Prostate gland (tissue), 2 donors: ENCODE results near the gene NAALADL2.

Experiments
- POLR2A ChIP-seq: fragments of 450-650 bp; IDR thresholded peaks from one replicate; pipeline ENCODE4 v1.6.1; 2016; ENCODE audit warnings: antibody characterized with exemption, mild to moderate bottlenecking
- POLR2AphosphoS5 ChIP-seq: sonication (generic); formaldehyde crosslinking; IDR thresholded peaks from one replicate; pipeline ENCODE4 v1.6.1; 2017; ENCODE audit warnings: antibody characterized with exemption
- TF ChIP-seq, protein P1 (sequence below), 4 experiments: fragments of 200-600 bp in 2 of 4; fragments of 450-650 bp in 2 of 4; sonication (generic) in 2 of 4; IDR thresholded peaks; 1 replicate in 3 of 4; 2 replicates in 1 of 4; pipeline ENCODE4 v1.5.1; 2016 to 2019; ENCODE audit warnings: antibody characterized with exemption in 4 of 4, mild to moderate bottlenecking in 2 of 4, moderate library complexity in 2 of 4

DNA sequence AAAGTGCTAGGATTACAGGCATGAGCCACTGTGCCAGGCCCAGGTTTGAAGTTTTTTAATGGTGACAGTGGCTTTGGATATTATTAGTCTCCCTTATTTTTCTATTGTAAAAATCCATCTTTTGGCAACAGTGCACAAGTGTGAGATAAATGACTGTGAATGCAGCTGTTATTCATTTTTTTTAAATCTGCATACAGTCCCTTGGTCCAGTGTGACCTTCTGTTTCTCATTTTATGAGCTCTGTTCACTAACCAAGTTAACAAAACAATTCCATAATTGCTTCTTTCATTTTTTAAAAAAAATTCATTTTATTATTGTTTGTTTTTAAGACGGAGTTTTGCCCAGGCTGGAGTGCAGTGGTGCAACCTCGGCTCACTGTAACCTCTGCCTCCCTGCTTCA lies 381.8 kb downstream of the NAALADL2 start:
- TF ChIP-seq, protein P1, sequence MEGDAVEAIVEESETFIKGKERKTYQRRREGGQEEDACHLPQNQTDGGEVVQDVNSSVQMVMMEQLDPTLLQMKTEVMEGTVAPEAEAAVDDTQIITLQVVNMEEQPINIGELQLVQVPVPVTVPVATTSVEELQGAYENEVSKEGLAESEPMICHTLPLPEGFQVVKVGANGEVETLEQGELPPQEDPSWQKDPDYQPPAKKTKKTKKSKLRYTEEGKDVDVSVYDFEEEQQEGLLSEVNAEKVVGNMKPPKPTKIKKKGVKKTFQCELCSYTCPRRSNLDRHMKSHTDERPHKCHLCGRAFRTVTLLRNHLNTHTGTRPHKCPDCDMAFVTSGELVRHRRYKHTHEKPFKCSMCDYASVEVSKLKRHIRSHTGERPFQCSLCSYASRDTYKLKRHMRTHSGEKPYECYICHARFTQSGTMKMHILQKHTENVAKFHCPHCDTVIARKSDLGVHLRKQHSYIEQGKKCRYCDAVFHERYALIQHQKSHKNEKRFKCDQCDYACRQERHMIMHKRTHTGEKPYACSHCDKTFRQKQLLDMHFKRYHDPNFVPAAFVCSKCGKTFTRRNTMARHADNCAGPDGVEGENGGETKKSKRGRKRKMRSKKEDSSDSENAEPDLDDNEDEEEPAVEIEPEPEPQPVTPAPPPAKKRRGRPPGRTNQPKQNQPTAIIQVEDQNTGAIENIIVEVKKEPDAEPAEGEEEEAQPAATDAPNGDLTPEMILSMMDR (IDR thresholded peaks at IDR 0.05): no peak
- TF ChIP-seq POLR2A: no peak
- TF ChIP-seq POLR2AphosphoS5: no peak
